Mesothelial cell of epicardium (in vitro differentiated cells): ENCODE measurements around the gene FOXD2. TPM values are rescaled to one million over a fixed set of nuclear protein-coding genes. Genes with fewer than 3 reads are reported as not detected.
A peak's percentile ranks its signal among the peaks of the same experiment; 100 is the strongest.

Source experiments
- DNase-seq, 2 experiments: peaks; one replicate each; pipeline ENCODE4 v3.0.0; 2021; ENCODE audit warnings: low spot score in 2 of 2; ENCODE audit not compliant: unreplicated experiment in 2 of 2
- H3K27ac Mint-ChIP-seq: 2 replicates; pipeline ENCODE4 v1.8.0; 2021; ENCODE audit warnings: mixed read lengths
- H3K27me3 Mint-ChIP-seq: 2 replicates; pipeline ENCODE4 v1.8.0; 2021; ENCODE audit warnings: low read depth, mixed read lengths
- H3K36me3 Mint-ChIP-seq: 2 replicates; pipeline ENCODE4 v1.8.0; 2021; ENCODE audit warnings: mixed read lengths
- H3K4me1 Mint-ChIP-seq: 2 replicates; pipeline ENCODE4 v1.8.0; 2021; ENCODE audit warnings: mixed read lengths
- H3K4me3 Mint-ChIP-seq: 2 replicates; pipeline ENCODE4 v1.8.0; 2021; ENCODE audit warnings: mild to moderate bottlenecking, moderate library complexity, mixed read lengths
- H3K9me3 Mint-ChIP-seq: 2 replicates; pipeline ENCODE4 v1.8.0; 2021; ENCODE audit warnings: mixed read lengths
- total RNA-seq: library from RNA; stranded (reverse); gene quantifications from 3 replicates; pipeline ENCODE4 v1.2.1, GENCODE V29; 2021
- TF ChIP-seq, protein P1 (sequence below): fragments of 200-600 bp; sonication (generic); IDR thresholded peaks from one replicate; pipeline ENCODE4 v1.5.0; 2021; ENCODE audit warnings: antibody characterized with exemption; ENCODE audit not compliant: unreplicated experiment

The FOXD2 gene
- total RNA-seq, 1 donor from 2014 or later: 0.98 TPM

DNA sequence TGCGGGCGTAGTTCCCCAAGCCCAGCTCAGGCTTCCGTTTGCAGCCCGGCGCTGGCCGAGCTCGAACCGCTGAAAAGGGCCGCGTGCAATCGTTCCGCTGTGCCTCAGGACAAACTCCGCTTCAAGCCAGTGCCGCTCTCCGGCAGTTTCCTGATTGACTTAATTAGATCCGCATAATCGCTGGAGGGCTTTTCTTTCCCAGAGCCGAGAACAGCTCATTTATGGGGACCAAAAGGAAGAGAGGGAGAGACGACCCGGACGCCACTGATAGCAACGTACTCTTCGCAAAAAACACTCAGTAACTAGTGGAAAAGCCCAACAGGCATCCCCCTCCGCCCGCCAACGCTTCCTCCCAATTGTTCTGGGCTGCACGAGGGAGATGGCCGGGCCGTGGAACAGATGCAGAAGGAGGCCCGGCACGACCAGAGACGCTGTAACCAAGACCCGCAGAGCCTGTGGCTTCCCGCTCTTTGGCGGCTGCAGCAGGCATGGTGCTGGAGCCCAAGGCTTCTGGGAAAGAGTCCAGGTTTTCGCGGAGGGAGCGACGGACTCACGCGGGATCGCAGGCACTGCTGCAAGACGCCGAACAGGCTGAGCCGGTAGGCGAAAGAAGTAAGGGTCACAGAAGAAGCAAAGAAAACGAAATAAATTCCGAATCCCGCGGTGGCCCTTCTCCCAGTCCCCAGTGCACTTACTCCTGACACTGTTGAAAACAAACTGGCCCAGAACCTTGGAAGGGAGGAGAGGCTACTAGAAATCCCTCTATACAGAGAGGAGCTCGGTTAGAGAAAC lies 3.6 kb upstream of the FOXD2 start:
- H3K36me3 Mint-ChIP-seq: no peaks in the 10 kb centered on the region
- peaks cover 22% of the 10 kb centered on the region for H3K4me1 Mint-ChIP-seq
- peak overlapping the region; percentile 58 for H3K4me3 Mint-ChIP-seq
- H3K9me3 Mint-ChIP-seq: no peaks in the 10 kb centered on the region
- H3K27me3 Mint-ChIP-seq: peaks cover 81% of the 10 kb centered on the region
- H3K27ac Mint-ChIP-seq: no peak overlapping the region
- TF ChIP-seq, protein P1, sequence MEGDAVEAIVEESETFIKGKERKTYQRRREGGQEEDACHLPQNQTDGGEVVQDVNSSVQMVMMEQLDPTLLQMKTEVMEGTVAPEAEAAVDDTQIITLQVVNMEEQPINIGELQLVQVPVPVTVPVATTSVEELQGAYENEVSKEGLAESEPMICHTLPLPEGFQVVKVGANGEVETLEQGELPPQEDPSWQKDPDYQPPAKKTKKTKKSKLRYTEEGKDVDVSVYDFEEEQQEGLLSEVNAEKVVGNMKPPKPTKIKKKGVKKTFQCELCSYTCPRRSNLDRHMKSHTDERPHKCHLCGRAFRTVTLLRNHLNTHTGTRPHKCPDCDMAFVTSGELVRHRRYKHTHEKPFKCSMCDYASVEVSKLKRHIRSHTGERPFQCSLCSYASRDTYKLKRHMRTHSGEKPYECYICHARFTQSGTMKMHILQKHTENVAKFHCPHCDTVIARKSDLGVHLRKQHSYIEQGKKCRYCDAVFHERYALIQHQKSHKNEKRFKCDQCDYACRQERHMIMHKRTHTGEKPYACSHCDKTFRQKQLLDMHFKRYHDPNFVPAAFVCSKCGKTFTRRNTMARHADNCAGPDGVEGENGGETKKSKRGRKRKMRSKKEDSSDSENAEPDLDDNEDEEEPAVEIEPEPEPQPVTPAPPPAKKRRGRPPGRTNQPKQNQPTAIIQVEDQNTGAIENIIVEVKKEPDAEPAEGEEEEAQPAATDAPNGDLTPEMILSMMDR: no peak
- peak in 1 of 2 experiments; percentile 63 for DNase-seq

DNA sequence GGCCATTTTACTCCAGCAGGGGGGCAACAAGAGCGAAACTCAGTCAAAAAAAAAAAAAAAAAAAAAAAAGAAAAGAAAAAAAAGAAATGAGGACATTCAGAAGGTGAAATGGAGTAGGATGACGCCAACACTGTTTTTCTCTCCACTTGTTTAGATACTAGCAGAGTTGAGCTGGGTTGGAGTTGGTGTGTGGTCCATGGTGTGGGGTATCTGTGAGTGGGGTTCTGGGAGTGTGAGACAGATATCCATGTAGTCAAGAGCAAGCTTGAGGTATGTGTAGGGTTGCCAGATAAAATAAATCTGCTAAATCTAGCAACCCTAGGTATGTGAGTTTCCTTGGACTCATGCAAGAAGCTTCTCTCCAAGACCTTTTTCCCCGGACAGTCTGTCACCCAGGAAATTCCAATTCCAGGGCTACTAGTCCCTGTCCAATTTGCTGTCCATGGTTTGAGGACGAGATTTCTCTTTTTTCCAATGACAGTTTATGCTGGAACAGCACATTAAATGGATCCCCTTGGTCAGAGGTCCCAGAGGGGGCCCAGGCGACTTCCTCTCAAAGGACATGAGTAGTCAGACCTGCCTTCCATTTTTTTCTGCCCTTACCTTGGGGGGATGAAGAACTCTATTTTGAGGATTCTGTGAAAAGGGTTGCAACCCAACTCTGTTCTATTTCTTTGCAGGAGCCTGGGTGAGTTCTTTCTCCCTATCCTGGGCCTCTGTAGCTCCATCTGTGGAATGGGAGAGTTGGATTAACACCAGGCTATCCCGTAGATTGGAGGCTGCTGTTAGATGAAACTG lies 2.1 kb upstream of the FOXD2 start:
- Mint-ChIP-seq H3K9me3 (no peaks in the 10 kb centered on the region), H3K27me3 (peaks cover 68% of the 10 kb centered on the region), H3K4me3 (no peak overlapping the region), H3K36me3 (no peaks in the 10 kb centered on the region), H3K4me1 (peaks cover 24% of the 10 kb centered on the region), H3K27ac (no peak overlapping the region)
- TF ChIP-seq, protein P1: no peak
- no peak for DNase-seq

DNA sequence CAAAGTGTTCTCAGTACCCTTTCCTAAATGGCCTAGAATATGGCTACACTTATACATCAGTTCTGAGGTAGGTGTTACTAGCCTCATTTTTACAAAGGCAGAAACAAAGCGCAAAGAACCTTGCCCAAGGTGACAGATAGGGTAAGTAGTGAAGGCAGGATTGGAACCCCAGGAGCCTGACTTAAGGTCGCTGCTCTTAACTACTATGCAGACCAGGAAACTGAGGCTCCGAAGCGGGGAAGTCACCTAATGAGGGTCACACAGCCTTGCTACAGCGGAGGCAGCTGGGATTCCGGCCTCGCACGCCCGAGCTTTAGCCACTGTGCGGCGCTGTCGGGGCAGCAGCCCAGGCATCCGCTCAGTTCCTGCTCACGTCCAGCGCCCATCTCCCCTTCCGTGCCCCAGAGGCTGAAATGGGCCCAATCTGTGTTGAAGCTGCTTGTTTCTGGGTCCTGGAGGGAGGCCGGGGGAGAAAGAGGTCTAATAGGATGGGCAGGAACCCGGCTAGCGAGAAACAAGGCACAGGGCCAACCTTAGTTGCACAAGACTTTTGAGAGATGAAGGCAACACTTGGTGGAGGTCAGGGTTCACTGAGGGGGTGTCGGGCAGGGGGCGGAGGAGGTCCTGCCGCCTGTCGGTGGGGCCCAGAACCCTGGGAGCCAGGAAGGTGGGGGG lies 1.4 kb upstream of the FOXD2 start:
- H3K27ac Mint-ChIP-seq: no peak overlapping the region
- H3K36me3 Mint-ChIP-seq: no peaks in the 10 kb centered on the region
- H3K4me3 Mint-ChIP-seq: peak overlapping the region; percentile 71
- peak in 1 of 2 experiments; percentile 85 for DNase-seq
- H3K9me3 Mint-ChIP-seq: no peaks in the 10 kb centered on the region
- TF ChIP-seq, protein P1: peak; percentile 82
- H3K27me3 Mint-ChIP-seq: peaks cover 61% of the 10 kb centered on the region
- H3K4me1 Mint-ChIP-seq: peaks cover 24% of the 10 kb centered on the region

DNA sequence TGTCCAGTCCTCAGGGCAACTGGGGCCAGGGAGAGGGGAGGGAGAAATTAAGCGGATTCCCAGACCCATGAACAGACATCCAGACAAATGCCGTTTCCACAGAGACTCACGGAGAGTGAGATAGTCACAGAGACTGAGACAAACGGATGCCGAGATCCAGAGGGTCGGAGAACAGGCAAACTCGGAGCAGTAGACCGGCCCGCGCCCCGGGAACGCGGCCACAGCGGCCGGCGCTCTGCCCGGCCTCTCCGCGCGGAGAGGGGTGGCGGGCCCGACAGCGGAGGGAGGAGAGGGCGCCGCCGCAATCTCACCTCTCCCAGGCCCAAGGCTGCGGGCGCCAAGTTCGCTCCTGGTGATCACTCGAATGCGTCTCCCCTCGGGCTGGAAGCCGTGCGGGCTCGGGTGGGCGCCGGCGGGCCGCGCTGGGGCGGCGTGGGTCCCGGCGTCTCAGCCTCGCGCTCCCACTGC lies 831 bp upstream of the FOXD2 start:
- no peak for DNase-seq
- TF ChIP-seq, protein P1: no peak
- Mint-ChIP-seq H3K9me3 (no peaks in the 10 kb centered on the region), H3K4me3 (peak overlapping the region; percentile 71), H3K27me3 (peaks cover 55% of the 10 kb centered on the region), H3K36me3 (no peaks in the 10 kb centered on the region), H3K4me1 (peaks cover 24% of the 10 kb centered on the region), H3K27ac (no peak overlapping the region)

DNA sequence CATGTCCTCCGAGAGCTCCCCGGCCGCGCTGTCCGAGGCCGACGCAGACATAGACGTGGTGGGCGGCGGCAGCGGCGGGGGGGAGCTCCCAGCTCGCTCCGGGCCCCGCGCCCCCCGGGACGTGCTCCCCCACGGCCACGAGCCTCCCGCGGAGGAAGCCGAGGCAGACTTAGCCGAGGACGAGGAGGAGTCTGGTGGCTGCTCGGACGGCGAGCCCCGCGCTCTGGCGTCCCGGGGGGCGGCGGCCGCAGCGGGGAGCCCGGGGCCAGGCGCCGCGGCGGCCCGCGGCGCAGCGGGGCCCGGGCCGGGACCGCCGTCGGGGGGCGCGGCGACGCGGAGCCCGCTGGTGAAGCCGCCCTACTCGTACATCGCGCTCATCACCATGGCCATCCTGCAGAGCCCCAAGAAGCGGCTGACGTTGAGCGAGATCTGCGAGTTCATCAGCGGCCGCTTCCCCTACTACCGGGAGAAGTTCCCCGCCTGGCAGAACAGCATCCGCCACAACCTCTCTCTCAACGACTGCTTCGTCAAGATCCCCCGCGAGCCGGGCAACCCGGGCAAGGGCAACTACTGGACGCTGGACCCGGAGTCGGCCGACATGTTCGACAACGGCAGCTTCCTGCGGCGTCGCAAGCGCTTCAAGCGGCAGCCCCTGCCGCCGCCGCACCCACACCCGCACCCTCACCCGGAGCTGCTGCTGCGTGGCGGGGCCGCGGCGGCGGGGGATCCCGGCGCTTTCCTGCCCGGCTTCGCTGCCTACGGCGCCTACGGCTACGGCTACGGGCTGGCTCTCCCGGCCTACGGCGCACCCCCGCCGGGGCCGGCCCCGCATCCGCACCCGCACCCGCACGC lies 547 bp downstream of the FOXD2 start:
- peak overlapping the region; percentile 55 for H3K4me3 Mint-ChIP-seq
- no peak for DNase-seq
- H3K9me3 Mint-ChIP-seq: no peaks in the 10 kb centered on the region
- TF ChIP-seq, protein P1: no peak
- H3K4me1 Mint-ChIP-seq: peaks cover 13% of the 10 kb centered on the region
- no peaks in the 10 kb centered on the region for H3K36me3 Mint-ChIP-seq
- peaks cover 41% of the 10 kb centered on the region for H3K27me3 Mint-ChIP-seq
- no peak overlapping the region for H3K27ac Mint-ChIP-seq
